HL-60 (cell line): ENCODE results near the gene DYNC1I2.

ENCODE experiments used
- CTCF ChIP-seq: IDR thresholded peaks from one replicate; pipeline ENCODE4 v1.5.1; 2011; ENCODE audit warnings: low read length, control low read depth, inconsistent platforms; ENCODE audit not compliant: insufficient read depth
- GABPA ChIP-seq: IDR thresholded peaks from 2 replicates; pipeline ENCODE4 v1.6.1; 2012; ENCODE audit warnings: low read depth
- POLR2AphosphoS5 ChIP-seq: IDR thresholded peaks from 2 replicates; pipeline ENCODE4 v1.6.1; 2012; ENCODE audit warnings: low read depth
- REST ChIP-seq: IDR thresholded peaks from 2 replicates; pipeline ENCODE4 v1.6.1; 2012; ENCODE audit warnings: low read depth; ENCODE audit not compliant: insufficient replicate concordance

- TF ChIP-seq CTCF: no peak
- TF ChIP-seq POLR2AphosphoS5: no peak
- TF ChIP-seq REST: no peak
- TF ChIP-seq GABPA: no peak
Measured at GRCh38 chr2:171707752-171708151, 20.5 kb downstream of the DYNC1I2 start.
